Stimulated activated CD8-positive, alpha-beta memory T cell treated with anti-CD3 and anti-CD28 coated beads, Interleukin-15, amount 100 ng/mL, for 24 hours (primary cell): ENCODE results near the gene RAD51B.
"Not testable (repeated sequence)": the region's sequence is repeated elsewhere in the genome, so short reads cannot be mapped to it uniquely, and the experiment has no call there.

Experiments
- DNase-seq: peaks from one replicate; pipeline ENCODE4 v3.0.0-alpha.2; 2020; ENCODE audit warnings: low read depth

RAD51B gene

DNA sequence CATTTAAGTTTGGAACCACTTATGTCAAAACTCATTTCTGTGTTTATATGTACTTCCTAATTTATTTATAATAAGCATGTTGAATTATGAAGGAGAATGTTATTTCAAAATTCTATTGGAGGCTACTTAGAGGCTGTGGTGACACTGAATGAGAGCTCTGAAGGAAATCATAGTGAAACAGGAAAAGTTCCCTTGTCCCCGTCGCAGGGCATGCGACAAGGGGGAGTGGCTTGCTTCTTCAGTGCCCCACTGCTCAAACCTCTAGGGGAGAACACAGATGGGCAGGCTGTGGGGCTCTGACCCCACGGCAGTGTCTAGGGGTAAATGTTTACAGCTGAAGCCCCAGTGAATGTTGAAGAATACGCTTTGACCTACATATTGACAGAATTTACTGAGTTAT lies 261.9 kb downstream of the RAD51B start:
- DNase-seq: no peak

DNA sequence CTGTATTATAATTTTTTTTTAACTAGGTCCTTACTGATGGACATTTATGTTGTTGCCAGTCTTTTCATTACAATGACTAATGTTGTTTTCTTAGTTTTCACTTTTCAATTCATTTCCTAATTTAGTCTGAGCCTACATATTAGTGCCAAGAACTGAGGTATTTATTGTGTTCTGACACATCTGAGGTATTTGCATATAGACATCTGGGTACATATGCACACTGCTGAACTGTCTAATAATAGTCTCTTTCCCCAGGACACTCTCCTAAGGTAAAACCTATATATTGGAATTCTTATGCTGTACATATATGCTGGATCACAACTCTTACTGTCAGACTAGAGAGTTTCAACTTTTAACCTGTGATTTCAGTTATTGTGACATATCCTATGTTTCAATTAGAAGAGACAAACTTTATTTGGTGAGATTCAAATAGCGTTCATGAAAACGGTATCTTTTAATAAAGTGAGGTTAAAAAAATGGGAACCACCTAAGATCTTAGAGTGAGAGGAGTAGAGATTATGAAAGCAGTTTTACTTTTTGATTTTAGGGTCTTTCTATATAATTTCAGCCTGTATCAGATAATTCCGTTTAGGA lies 263.2 kb downstream of the RAD51B start:
- DNase-seq: no peak

DNA sequence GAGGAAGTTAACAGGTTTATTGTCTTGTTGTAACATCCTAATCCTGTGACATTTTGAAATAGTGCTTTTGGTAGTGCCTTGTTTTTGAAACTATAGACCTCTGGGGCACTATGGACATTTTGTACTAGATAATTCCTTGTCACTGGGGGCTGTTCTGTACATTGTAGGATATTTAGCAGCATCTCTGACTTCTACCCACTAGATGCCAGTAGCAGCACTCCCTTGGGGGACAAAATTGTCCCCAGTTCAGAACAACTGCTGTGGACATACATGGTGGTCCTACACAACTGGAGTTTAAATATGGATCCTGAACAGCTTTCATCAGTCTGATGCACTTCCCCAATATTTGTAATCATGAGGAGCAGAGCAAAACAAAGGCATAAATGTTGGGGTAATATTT lies 264.7 kb downstream of the RAD51B start:
- no peak for DNase-seq

DNA sequence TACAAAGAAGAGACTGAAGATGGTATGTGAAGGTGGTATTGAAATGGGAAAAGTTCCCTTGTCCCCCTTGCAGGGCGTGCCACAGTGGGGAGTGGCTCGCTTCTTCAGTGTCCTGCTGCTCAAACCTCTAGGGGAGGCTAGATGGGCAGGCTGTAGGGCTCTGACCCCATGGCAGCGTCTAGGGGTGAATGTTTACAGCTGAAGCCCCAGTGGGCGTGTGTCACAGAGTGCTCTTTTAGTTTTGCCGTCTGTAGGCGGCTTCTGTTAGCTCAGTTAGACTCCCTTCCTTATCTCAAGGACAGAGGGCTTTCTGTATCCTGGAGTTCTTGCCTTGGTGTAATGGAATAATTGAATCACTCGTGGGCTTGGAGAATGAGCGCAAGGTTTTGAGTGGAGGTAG lies 266.2 kb downstream of the RAD51B start:
- no peak for DNase-seq

DNA sequence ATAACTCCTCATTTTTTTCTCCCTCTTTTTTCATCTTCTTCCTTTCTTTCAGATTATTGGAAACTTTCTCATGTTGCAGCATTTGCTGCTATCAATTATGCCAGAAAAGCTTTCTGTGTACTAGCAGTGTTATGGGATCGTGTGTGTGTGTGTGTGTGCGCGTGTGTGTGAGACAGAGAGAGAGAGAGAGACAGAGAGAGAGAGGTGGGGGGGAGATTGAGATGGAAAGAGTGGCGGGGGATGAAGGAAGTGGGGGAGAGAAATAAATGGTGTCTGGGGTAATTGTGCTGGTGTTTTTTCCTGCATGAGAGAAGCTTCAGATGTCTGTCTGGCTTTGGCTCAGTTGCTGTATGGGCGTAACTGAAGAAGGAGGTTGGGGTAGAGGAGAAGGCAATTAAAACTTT lies 268.9 kb downstream of the RAD51B start:
- DNase-seq: no peak

DNA sequence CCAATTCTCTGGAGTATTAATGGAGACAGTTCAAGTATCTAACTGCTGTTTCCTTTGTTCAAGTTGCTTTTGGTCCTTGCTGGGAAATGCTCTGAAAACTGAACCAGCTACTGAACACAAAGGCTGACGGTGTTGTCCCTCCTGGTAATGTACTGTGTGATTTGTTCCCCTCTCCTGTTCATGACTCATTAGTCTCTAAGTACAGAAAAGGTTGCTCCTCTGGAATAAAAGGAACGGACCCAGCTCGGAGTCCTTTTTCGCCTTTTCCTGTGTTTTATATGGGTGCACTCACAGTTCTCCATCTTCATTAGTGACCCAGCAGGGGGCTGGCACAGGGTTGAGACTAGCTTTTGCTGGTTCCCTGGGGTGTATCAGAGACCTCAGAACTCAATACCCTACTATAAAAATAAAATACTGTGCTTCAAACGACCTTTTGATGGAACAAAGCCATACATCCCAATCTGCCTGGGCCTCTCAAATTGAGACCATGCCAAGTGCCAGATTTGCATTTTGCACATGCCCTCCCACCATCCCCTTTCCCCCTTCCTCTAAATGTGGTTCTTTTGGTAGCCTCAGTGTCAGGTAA lies 269.7 kb downstream of the RAD51B start:
- no peak for DNase-seq

DNA sequence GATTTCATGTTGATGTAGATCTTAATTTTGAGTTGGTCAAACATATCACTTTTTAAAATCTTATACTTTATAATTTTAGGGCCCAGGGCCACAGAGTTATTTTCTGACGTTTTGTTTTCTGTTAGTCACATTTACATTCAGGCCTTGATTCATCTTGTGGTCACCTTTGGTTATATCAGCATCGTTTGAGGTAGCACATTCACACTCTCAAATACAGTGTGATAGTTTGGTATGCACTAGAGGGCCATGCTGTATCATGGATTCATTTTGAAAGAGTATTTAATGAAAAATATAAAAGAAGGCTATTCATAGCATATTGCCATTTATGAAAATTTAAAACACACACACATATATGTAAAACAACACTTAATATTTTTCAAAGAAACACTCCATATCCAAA lies 274.6 kb downstream of the RAD51B start:
- no peak for DNase-seq

DNA sequence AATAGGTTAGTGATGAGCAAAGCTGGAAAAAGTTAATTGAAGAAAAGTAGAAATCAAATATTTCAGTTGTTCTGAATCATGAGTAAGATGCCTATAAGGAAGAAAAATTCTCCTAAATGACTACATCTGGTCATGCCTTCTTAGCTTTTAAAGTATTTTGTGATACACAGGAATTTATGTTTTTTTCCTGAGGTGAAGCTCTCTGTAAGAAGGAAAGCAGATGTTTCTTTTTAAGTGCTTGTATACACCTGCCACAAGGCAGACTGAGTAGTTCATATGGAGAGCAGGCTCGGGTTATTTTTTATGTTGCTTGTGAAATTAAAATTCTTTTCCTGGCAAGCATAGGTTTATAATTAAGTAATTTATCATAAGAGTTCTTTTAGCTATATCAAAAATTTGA lies 275.2 kb downstream of the RAD51B start:
- no peak for DNase-seq

DNA sequence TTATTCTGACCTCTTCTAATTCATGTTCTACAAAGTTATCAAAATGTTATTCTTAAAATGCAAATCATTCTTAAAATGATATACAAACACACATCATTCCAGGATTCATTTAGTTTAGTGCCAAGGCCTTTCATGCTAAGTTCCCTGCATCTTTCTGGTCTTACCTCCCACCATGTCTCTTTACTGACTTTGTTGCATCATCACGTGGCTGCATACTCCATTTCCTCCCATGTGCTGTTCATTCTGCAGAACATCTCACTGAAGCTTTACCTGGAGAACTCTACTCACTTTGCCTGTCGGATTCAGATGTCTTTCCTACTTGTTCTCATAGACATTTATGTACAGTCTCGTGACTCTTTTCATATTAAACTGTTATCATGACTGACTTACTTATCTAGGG lies 278.1 kb downstream of the RAD51B start:
- no peak for DNase-seq

DNA sequence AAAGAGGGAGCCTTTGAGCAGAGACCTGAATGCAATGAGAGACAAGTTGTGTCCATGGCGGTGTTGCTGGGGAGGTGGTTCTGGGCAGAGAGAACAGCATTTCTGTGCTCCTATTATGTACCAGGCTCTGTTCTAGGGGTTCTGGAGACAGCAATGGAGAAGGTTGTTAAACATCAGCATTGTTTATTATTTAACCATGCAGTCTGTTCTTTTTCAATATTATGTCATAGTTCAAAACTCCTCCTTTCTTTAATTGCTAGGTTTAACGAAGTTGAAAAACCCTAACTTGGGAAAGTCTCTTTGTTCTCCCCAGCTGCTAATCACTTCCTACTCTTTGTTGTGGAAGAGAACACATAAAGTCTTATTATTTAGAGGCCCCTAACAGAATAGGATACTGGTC lies 279.3 kb downstream of the RAD51B start:
- DNase-seq: no peak

DNA sequence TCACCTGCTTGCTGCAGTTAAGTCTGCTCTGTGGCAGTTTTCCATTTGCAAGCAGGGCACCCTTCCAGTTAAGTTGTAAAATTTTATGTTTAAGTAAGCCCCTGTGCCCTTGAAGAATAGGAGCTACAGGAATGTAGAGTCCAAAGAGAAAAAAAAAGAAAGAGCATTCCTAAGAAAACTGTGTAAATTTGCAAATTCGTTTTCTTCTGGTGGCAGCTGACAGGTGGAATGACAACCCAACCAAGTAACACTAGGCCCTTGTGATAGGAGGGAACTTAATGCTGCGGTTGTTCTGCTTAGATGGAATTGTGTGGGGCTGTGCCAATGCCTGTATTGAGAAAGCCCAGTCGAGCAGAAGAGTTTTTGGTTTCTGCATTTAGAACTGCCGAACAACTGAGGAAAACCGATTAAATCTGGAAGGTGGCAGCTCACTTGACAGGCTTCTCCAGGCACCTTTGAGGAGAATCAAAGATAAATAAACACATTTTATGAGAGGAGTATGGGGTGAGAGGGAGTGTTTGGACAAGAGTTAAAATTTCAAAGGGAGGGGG lies 280.0 kb downstream of the RAD51B start:
- no peak for DNase-seq

DNA sequence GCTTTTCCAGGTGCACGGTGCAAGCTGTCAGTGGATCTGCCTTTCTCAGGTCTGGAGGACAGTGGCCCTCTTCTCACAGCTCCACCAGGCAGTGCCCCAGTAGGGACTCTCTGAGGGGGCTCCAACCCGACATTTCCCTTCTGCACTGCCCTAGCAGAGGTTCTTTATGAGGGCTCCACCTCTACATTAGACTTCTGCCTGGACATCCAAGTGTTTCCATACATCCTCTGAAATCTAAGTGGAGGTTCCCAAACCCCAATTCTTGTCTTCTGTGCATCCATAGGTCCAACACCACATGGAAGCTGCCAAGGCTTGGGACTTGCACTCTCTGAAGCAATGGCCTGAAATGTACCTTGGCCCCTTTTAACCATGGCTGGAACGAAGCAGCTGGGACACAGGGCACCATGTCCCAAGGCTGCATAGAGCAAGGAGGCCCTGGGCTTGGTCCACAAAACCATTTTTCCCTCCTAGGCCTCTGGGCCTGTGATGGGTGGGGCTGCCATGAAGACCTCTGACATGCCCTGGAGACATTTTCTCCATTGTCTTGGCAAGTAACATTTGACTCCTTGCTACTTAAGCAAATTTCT lies 282.2 kb downstream of the RAD51B start:
- not testable (repeated sequence) for DNase-seq

DNA sequence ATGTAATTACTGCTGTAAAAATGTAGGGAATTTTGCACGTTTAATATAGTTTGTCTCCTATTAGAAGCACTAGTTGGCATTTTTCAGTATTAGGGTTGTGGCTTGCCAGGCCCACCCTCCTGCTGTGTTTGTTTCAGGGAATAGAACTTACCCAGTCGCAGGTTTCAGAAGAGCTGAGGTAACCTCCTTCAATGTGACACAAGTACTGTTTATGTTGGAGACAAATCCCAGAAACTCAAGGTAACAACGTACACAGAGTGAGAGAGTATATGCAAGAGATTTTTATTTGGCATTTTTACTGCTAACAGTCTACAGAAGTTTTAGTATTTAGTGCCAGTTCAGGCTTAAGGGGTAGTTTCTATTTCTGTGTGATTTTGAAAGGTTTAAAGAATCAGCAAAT lies 284.3 kb downstream of the RAD51B start:
- DNase-seq: no peak

DNA sequence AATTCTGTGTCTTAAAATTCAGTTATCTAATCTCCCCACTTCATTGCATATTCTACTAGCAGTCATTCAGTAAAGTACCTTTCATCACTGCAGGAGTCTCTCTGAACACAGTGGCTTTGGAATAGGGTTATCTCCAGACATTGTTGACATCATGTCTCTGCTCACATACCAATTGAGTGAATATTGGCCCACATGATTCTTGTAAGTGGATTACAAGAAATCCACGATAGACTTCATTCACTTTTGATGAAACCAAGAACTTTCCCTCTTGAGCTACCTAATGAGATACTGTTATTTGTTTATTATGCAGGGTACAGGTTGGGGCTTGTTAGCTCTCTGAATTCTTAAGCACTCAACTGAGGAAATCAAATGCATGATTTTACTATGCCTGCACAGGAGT lies 284.9 kb downstream of the RAD51B start:
- DNase-seq: no peak

DNA sequence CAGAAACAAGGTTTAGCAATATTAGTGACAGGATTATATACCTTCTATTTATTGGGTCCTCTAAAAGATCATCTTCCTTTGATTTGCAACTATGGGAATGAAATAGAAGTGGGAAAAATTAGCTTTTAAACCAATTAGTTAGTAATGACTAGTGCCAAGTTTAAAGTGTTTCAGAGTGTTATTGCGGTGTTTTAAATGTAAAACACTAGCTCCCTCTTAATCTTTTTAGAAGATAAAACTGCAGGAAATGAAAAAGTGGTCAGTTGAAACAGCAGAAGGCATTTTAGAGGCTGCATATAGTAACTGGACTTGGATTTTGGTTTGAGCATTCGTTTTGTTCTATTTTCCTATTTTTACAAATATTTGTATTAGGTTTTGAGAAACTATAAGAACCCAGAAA lies 286.2 kb downstream of the RAD51B start:
- no peak for DNase-seq

DNA sequence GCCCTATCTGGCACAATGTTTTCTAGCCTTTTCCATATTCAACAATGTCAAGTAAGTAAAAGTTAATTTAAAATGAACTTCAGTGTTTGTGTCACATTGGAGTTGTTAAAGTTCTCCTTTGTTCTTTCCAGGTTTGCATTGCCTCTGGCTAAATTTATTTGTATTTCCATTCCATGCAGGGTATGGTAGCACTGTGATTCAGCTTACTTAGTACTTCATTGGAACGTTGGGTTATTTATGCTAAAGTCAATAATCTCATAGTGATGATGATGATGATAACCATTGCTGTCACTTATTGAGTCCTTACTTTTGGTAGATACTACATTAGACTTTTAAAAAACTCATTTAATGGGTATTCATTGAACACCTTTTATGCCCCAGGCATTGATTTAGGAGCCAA lies 286.9 kb downstream of the RAD51B start:
- no peak for DNase-seq

DNA sequence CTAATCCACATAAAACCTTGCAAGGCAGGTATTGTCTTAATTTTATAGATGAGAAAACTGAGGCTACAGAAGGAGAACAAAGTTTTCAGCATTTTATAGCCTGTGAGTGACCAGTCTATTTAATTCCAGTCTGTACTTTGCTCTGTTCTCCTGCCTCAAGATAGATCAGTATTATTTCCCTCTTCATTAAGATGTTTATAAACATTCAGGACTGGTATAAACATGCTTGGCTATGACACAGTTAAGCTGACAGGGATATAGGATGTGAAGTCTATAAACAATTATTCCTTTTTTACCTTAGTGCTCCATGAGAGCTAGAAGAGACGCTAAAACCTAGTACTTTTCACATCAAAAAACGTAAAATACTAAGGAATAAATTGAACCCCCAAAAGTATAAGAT lies 287.3 kb downstream of the RAD51B start:
- no peak for DNase-seq

DNA sequence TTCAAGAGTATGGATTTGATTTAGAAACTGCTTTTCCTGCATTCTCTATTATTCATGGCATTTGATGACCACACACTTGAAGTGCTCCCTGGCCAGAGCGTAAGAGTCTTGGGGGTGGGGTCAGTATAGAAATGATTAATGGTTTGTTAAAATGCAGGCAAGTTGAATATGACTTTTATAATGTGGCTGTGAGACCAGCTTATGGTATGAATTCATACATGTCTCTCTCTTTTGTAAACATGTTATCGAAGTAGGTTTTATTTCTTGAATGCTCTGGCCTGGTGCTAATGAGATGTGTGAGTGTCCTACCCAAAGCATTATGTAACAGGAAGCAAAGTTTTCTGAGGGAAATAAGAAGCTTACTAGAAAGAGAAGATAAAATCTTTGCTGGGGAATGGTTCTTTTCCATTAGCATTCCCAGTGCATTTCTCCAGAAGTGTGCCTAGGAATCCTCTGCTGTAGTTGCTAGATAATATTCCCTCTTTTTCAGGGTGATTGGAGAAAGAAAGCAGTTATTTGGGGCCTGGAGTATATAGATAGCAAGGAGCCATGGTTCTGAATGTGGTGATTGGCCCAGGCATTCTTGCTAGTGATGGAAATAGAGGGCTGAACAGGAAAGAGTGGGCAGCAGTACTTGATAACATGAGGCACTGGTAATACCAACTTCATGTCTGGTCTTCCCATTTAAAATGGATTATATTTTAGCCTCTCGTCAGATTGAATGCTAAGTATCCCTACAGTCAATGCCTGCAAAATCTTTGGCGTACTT lies 289.7 kb downstream of the RAD51B start:
- no peak for DNase-seq

DNA sequence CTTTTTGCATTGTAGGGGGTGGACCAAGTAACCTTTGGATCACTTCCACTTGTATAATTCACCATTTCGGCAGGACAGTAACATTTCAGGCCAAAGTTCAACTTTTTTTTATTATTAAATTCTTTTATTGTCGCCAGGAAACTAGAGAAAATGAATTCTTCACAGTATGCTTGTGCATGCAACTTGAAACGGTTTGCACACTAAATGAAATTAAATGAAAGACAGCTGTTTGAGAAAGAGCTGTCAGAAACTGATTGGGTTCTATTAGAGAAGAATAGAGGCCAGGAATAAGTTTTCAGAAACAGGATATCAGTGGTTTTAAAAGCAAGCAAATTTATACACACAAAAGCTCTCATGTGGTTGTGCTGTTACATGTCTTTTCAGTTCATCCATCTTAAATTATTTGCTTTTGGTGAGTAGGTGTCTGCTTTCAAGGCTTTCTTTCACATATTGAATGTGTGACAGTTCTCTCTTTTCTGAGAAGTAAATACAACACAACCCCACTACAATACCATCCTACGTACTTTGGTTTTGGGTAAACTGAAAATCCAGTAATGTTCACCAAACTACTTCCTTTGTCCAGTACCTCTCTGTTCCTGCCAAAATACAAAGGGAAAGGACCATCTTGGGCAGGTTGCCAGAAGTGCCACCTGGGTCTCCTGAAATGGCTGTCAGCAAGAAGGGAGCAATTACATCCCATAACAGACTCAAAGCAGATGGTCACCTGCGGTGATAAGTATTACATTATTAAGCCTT lies 291.7 kb downstream of the RAD51B start:
- DNase-seq: no peak

DNA sequence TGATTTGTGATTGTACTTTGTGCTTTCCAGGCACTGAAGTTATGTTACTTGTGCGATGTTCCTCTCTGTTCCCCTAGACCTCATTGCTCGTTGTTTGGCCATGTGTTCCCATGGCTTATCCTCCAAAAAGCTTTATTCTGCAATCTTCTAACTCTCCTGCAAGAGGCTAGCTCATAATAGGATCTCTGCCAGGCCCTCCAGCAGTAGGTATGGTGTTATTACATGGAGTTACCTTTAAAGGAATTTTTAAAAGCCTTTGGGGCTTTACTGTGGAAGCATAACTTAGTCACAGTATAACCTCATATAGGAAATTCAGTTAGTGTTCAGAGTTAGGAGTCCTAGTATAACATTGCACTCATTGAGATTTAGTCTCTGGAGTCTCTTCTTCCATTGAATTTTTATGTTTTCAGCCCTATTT lies 292.3 kb downstream of the RAD51B start:
- no peak for DNase-seq

DNA sequence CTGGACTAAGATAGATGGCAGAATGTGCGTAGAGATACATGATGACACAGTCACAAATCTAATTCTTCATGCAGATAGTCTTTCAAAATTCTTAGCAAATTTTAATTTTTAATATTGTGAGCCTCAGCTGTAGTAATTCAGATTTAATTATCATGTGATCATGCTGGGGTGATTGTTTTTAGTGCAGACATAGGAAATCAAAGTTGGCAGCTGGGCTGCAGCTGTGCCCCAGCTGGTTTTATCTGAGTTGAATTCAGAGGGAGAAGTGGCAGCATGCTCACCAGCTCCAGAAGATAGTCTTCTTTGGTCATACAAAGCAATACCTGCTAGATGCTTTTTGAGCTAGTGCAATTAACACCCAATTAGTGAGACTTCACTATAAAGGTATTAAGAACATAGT lies 292.9 kb downstream of the RAD51B start:
- DNase-seq: no peak

DNA sequence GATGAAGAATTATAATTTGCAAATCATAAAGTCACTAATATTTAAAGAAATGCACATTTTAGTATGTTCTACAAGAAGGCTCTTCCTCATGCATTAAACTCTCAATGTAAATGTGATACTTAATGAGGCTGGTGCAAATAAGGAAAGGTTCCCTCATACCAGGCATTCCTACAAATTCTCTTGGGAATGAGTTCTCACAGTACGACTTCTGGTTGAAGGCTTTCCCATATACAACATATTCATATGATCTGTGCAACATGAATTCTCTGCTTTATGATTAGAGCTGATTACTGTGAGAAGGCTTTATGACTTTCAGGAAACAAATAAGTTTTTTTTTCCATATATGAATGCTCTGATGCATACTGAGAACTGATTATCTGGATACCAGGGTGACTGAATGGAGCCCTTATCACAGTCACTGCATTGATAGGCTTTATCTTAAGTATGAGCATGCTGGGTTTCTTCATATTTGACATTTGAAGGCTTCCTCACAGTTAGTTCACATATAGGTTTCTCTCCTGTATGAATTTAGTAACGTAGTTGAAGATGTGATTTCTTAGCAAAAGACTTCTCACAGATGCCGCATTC lies 293.9 kb downstream of the RAD51B start:
- DNase-seq: no peak
